Lower leg skin (tissue), 4 donors: ENCODE data around the gene EDA. TPM values are rescaled to one million over a fixed set of nuclear protein-coding genes. Genes with fewer than 3 reads are reported as not detected.

Experiments used
- DNase-seq, 2 donors: peaks; one replicate each; pipeline ENCODE4 v3.0.0-alpha.2; 2019; ENCODE audit warnings: low spot score in 2 of 2
- H3K4me3 ChIP-seq: fragments of 200-600 bp; sonication (generic); 2 replicates; pipeline ENCODE4 v1.5.1; 2017; ENCODE audit warnings: mild to moderate bottlenecking, low read depth; ENCODE audit not compliant: poor library complexity, severe bottlenecking
- POLR2A ChIP-seq, 2 donors: fragments of 450-650 bp; IDR thresholded peaks; one replicate each; pipeline ENCODE4 v1.6.1; 2016 to 2017; ENCODE audit warnings: antibody characterized with exemption in 2 of 2, mild to moderate bottlenecking in 1 of 2, moderate library complexity in 1 of 2
- WGBS, 2 donors: methylation state at CpG; one replicate each; pipeline ENCODE4 v1.1.5; 2018; 5-methylcytosine and 5-hydroxymethylcytosine counted together
- intact Hi-C: fragments of 100-400 bp; cut with DNase I; formaldehyde crosslinking; loops from one replicate; pipeline ENCODE4 v1.15.0; 2023; ENCODE audit warnings: low total_unique reads
- total RNA-seq, 4 donors: library from RNA; depleted of rRNA; stranded (reverse); fragments of >200 nt; gene quantifications; one replicate each; pipeline ENCODE4 v1.1.0, GENCODE V29; 2016
- TF ChIP-seq, protein P1 (sequence below), 3 donors: fragments of 450-650 bp; IDR thresholded peaks; one replicate each; pipeline ENCODE4 v1.5.1; 2016; ENCODE audit warnings: antibody characterized with exemption in 3 of 3, mild to moderate bottlenecking in 3 of 3, moderate library complexity in 2 of 3

EDA gene
- total RNA-seq, 4 donors from 2014 or later, result 3.0 to 9.9 (median 4.5) TPM

DNA sequence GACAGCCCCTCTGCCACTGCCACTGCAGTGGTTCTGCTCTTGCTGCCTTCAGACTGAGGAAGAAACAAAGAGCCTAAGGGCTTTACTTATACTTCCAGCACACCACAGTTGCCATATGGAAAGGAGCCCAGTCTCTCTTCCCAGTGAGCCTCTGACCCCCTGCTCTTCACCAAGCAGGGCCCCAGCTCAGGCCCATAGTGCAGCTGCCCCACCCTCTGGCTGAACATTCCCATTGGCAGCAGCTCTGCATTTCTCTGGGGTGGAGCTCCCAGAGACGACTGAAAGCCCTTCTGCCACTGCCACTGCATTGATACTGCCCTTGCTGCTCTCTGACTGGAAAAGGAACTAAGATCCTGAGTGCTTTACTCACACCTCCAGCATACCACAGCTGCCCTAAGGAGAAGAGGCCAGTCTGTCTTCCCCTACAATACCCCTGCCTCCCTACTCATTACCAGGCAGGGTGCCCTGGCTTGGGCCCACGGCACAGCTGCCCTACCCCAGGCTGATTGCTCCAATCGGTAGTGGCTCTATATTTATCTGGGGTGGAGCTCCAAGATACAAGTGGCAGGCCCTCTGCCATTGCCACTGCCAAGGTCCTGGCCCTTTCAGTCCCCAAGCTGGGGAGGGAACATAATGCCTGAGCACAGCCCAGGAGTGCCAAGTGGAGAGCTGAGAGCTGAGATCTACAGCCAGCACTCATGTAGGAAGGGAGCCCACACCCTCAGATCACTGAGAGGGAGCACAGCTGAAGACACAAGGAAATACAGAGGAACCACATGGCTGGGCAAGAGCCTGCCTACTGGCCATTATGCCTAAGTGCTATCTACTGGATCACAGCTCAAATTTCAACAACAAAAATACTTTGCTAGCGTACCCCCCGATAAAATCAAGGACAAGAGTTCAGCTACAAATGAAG is 397.8 kb downstream of the EDA start:
- TF ChIP-seq POLR2A (IDR thresholded peaks at IDR 0.05), result no peak
- TF ChIP-seq, protein P1, sequence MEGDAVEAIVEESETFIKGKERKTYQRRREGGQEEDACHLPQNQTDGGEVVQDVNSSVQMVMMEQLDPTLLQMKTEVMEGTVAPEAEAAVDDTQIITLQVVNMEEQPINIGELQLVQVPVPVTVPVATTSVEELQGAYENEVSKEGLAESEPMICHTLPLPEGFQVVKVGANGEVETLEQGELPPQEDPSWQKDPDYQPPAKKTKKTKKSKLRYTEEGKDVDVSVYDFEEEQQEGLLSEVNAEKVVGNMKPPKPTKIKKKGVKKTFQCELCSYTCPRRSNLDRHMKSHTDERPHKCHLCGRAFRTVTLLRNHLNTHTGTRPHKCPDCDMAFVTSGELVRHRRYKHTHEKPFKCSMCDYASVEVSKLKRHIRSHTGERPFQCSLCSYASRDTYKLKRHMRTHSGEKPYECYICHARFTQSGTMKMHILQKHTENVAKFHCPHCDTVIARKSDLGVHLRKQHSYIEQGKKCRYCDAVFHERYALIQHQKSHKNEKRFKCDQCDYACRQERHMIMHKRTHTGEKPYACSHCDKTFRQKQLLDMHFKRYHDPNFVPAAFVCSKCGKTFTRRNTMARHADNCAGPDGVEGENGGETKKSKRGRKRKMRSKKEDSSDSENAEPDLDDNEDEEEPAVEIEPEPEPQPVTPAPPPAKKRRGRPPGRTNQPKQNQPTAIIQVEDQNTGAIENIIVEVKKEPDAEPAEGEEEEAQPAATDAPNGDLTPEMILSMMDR (IDR thresholded peaks at IDR 0.05), result no peak
- WGBS, 2 donors, result 32 to 37% methylated on average over 4 to 5 of the region's 5 CpGs
- no peak overlapping the region for H3K4me3 ChIP-seq
- intact Hi-C loops, result loop anchor here (5.0 kb wide), 1 partner anchor 1301 kb away; no protein-coding TSS in a partner anchor
- no peak for DNase-seq

DNA sequence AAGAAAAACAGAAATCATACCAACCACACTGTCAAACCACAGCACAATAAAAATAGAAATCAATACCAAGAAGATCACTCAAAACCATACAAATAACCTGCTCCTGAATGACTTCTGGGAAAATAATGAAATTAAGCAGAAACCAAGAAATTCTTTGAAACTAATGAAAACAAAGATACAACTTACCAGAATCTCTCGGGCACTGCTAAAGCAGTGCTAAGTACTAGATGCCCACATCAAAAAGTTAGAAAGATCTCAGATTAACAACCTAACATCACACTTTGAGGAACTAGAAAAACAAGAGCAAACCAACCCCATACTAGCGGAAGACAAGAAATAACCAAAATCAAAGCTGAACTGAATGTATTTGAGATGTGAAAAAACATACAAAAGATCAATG is 400.6 kb downstream of the EDA start:
- TF ChIP-seq POLR2A (IDR thresholded peaks at IDR 0.05), result no peak
- TF ChIP-seq, protein P1 (IDR thresholded peaks at IDR 0.05), result no peak
- intact Hi-C loops, result no loop called here
- DNase-seq, result no peak
- no peak overlapping the region for H3K4me3 ChIP-seq
- WGBS, 2 donors, result 95 to 97% methylated on average over 2 of the region's 2 CpGs

DNA sequence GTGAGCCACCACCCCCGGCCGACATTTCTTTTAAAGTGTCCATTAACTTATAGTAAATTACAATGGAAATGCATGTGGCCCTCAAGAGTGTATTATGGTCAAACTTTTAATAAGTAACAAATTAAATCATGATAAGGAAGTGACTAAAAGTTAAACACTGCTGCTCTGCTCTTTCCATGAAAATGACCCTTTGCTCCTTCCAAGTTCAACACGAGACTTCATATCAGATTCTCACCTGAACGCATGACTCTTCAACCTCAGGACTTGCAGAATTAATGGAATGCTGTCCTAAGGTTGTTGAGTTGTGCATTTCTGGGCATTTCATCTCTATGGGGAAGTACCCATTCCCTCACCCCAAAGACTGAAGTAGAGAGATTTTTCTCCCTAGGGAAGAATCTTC is 406.7 kb downstream of the EDA start:
- no peak for TF ChIP-seq POLR2A (IDR thresholded peaks at IDR 0.05)
- TF ChIP-seq, protein P1 (IDR thresholded peaks at IDR 0.05), result no peak
- H3K4me3 ChIP-seq, result no peak overlapping the region
- intact Hi-C loops, result no loop called here
- DNase-seq, result no peak
- WGBS, 2 donors, result 87 to 96% methylated on average over 4 of the region's 4 CpGs

DNA sequence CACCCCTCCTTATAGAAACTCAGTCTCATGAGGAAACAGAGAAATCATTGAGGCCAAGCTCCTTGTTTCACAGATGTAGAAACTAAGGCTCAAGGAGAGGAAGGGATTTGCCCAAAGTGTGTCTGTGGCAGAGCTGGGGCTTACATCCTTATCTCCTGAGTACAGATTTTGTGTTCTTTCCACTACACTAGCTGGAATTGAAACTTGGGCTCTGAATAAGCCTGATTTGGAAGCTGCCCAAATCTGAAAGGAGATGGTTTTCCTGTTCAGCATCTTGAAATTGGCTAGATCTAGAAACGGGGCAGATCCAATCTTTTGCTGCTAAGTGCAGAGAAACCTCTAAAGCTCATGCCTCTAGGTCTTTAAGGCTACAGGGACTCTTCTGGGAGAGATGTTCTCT is 409.6 kb downstream of the EDA start:
- H3K4me3 ChIP-seq, result no peak overlapping the region
- no peak for DNase-seq
- TF ChIP-seq, protein P1 (IDR thresholded peaks at IDR 0.05), result no peak
- no peak for TF ChIP-seq POLR2A (IDR thresholded peaks at IDR 0.05)
- intact Hi-C loops, result no loop called here
- WGBS, 2 donors, result 5 to 10% methylated on average over 1 of the region's 1 CpG

DNA sequence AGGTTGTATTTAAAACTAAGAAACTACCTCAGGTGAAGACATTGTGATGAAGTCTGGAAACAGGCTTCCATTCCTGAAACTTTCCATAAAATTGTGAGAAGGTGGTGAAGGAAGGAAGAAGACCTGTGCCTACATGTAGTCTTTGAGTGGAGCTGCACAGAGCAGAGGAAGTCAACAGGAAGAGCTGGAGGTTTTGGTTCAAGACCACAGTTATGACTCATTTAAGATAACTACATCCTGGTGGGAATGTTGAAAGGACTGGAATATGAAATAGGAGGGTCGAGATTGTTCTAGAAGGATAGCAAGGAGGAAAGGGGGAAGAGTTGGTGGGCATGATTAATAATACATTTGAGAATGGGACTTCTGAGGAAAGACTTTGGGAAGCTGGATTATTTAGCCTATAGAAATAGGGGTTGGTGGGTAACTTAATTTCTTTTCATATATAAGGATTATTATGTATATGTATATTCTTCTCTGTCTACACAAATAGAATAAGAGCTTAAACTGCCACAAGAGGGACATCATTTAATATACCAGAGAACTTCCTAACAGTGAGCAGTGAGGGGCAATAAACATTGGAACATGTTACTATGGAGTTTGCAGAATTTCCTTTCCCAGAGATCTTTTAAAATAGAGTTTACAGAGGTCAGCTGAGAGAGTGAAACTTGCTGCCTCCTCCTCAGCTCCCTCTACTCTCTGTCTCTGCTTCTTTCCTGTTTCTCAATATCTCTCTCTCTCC is 410.4 kb downstream of the EDA start:
- no peak overlapping the region for H3K4me3 ChIP-seq
- intact Hi-C loops, result no loop called here
- 56 to 61% methylated on average over 1 of the region's 1 CpG for WGBS, 2 donors
- no peak for DNase-seq
- no peak for TF ChIP-seq POLR2A (IDR thresholded peaks at IDR 0.05)
- TF ChIP-seq, protein P1 (IDR thresholded peaks at IDR 0.05), result no peak
